Panc1 (cell line): ENCODE measurements around the gene MRGPRE. TPM values are rescaled to one million over a fixed set of nuclear protein-coding genes. Genes with fewer than 3 reads are reported as not detected.

Experiments used
- ATAC-seq: fragments of 200-7000 bp; cut with Tn5 transposase; 2 replicates; pipeline ENCODE4 v1.9.1; 2020; ENCODE audit warnings: mild to moderate bottlenecking, moderate library complexity
- BruUV-seq: library from RNA; stranded (reverse); fragments of 400-500 nt; replicated peaks from 2 replicates; lab custom pipeline; 2021; lab: Mats Ljungman, UMichigan
- CTCF ChIA-PET: fragments of 300-600 bp; sonication (Branson Sonifier 250); formaldehyde crosslinking; loops from one replicate; lab custom pipeline; 2022; ENCODE audit warnings: antibody characterized with exemption; lab: Charles Lee
- POLR2A ChIA-PET: fragments of 300-600 bp; sonication (Branson Sonifier 250); formaldehyde crosslinking; loops from one replicate; lab custom pipeline; 2022; ENCODE audit warnings: antibody characterized with exemption; lab: Charles Lee
- DNase-seq: peaks from one replicate; pipeline ENCODE4 v3.0.0-alpha.2; 2010; ENCODE audit warnings: low read depth, low spot score
- H3K27ac ChIP-seq: 2 replicates; pipeline ENCODE4 v1.5.1; 2011; ENCODE audit warnings: mild to moderate bottlenecking, low read length, inconsistent platforms
- H3K27me3 ChIP-seq: fragments of 200-500 bp; sonication (Bioruptor generic); 2 replicates; pipeline ENCODE4 v1.6.0; 2014; ENCODE audit warnings: low read length, inconsistent platforms; ENCODE audit not compliant: control insufficient read depth, insufficient read depth
- H3K36me3 ChIP-seq: fragments of 200-500 bp; sonication (Bioruptor generic); 2 replicates; pipeline ENCODE4 v1.5.1; 2014; ENCODE audit warnings: inconsistent platforms, mild to moderate bottlenecking, low read length, moderate library complexity; ENCODE audit not compliant: control insufficient read depth, insufficient read depth
- H3K4me1 ChIP-seq: 2 replicates; pipeline ENCODE4 v1.5.1; 2011; ENCODE audit warnings: inconsistent platforms, mild to moderate bottlenecking, low read length, moderate library complexity; ENCODE audit not compliant: control insufficient read depth, insufficient read depth
- H3K4me3 ChIP-seq, 2 experiments: 2 replicates each; pipeline ENCODE4 v1.5.1; 2011 to 2012; ENCODE audit warnings: low read depth in 2 of 2, low read length in 2 of 2, mild to moderate bottlenecking in 2 of 2, inconsistent platforms in 1 of 2, moderate library complexity in 1 of 2
- H3K9me3 ChIP-seq: fragments of 200-500 bp; sonication (Bioruptor generic); 2 replicates; pipeline ENCODE4 v1.5.1; 2014; ENCODE audit warnings: low read depth, mild to moderate bottlenecking, inconsistent platforms, low read length, moderate library complexity; ENCODE audit not compliant: control insufficient read depth, insufficient read depth
- POLR2AphosphoS5 ChIP-seq: IDR thresholded peaks from 2 replicates; pipeline ENCODE4 v1.6.1; 2012; ENCODE audit warnings: mild to moderate bottlenecking, low read depth, low read length, moderate library complexity
- SIN3A ChIP-seq: IDR thresholded peaks from 2 replicates; pipeline ENCODE4 v1.6.1; 2012; ENCODE audit warnings: low read depth, mild to moderate bottlenecking, low read length, moderate library complexity, borderline replicate concordance; ENCODE audit not compliant: insufficient read depth
- TCF7L2 ChIP-seq: IDR thresholded peaks from 2 replicates; pipeline ENCODE4 v1.6.1; 2011; ENCODE audit warnings: mild to moderate bottlenecking, low read depth, low read length, inconsistent platforms
- in situ Hi-C: cut with HindIII; loops from 2 replicates; pipeline ENCODE4 v1.10.0; 2016; ENCODE audit warnings: low sequenced_read_pairs, low pct_unique_long_range_greater_than_20kb
- intact Hi-C: fragments of 100-400 bp; cut with micrococcal nuclease; formaldehyde crosslinking; loops from one replicate; pipeline ENCODE4 v1.10.0; 2022; ENCODE audit not compliant: unreplicated experiment
- total RNA-seq: library from RNA; stranded (reverse); gene quantifications from one replicate; pipeline ENCODE4 v1.2.1, GENCODE V29; 2021; ENCODE audit not compliant: unreplicated experiment
- TF ChIP-seq, protein P1 (sequence below), 2 experiments: IDR thresholded peaks; 2 replicates each; pipeline ENCODE4 v1.6.1; 2011 to 2012; ENCODE audit warnings: low read depth in 2 of 2, control low read depth in 1 of 2, low read length in 1 of 2, mild to moderate bottlenecking in 1 of 2, moderate library complexity in 1 of 2; ENCODE audit not compliant: insufficient read depth in 1 of 2
- TF ChIP-seq, protein P2 (sequence below): fragments of 450-650 bp; IDR thresholded peaks from 2 replicates; pipeline ENCODE4 v1.5.1; 2017; ENCODE audit warnings: mild to moderate bottlenecking

MRGPRE gene
- total RNA-seq, 1 experiment from 2014 or later, result 0.13 TPM

DNA sequence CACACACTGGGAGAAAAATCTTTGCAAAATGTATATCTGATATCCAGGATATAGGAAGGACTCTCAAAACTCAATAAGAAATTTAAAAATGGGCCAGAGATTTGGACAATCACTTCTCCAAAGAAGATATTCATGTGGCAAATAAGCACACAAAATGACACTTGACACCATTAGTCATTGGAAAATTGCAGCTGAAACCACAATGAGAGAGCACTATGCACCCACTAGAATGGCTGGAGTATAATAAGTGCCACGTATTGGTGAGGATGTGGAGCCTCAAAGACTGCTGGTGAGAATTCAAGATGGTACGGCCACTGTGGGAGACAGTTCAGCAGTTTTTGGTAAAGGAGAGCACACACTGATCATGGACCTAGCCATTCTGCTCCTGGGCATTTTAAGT, 54.3 kb downstream of the MRGPRE start:
- TF ChIP-seq, protein P1, sequence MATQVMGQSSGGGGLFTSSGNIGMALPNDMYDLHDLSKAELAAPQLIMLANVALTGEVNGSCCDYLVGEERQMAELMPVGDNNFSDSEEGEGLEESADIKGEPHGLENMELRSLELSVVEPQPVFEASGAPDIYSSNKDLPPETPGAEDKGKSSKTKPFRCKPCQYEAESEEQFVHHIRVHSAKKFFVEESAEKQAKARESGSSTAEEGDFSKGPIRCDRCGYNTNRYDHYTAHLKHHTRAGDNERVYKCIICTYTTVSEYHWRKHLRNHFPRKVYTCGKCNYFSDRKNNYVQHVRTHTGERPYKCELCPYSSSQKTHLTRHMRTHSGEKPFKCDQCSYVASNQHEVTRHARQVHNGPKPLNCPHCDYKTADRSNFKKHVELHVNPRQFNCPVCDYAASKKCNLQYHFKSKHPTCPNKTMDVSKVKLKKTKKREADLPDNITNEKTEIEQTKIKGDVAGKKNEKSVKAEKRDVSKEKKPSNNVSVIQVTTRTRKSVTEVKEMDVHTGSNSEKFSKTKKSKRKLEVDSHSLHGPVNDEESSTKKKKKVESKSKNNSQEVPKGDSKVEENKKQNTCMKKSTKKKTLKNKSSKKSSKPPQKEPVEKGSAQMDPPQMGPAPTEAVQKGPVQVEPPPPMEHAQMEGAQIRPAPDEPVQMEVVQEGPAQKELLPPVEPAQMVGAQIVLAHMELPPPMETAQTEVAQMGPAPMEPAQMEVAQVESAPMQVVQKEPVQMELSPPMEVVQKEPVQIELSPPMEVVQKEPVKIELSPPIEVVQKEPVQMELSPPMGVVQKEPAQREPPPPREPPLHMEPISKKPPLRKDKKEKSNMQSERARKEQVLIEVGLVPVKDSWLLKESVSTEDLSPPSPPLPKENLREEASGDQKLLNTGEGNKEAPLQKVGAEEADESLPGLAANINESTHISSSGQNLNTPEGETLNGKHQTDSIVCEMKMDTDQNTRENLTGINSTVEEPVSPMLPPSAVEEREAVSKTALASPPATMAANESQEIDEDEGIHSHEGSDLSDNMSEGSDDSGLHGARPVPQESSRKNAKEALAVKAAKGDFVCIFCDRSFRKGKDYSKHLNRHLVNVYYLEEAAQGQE (IDR thresholded peaks at IDR 0.05; ENCODE audit: insufficient read depth in 1 of 2, low read depth in 2 of 2, low read length in 1 of 2), result no peak
- TF ChIP-seq, protein P2, sequence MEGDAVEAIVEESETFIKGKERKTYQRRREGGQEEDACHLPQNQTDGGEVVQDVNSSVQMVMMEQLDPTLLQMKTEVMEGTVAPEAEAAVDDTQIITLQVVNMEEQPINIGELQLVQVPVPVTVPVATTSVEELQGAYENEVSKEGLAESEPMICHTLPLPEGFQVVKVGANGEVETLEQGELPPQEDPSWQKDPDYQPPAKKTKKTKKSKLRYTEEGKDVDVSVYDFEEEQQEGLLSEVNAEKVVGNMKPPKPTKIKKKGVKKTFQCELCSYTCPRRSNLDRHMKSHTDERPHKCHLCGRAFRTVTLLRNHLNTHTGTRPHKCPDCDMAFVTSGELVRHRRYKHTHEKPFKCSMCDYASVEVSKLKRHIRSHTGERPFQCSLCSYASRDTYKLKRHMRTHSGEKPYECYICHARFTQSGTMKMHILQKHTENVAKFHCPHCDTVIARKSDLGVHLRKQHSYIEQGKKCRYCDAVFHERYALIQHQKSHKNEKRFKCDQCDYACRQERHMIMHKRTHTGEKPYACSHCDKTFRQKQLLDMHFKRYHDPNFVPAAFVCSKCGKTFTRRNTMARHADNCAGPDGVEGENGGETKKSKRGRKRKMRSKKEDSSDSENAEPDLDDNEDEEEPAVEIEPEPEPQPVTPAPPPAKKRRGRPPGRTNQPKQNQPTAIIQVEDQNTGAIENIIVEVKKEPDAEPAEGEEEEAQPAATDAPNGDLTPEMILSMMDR, result no peak
- no peak for TF ChIP-seq SIN3A
- no peak for TF ChIP-seq TCF7L2
- TF ChIP-seq POLR2AphosphoS5, result no peak
- H3K27me3 ChIP-seq, result peaks cover 4% of the 10 kb centered on the region; the same call in 1 of the 2 replicates
- in situ Hi-C loops (no loop called here), intact Hi-C loops (no loop called here)
- ChIA-PET CTCF (no interaction called here), POLR2A (no interaction called here)
- H3K27ac ChIP-seq, result no peak overlapping the region
- no peak for DNase-seq
- no peaks in the 10 kb centered on the region for H3K36me3 ChIP-seq
- H3K4me3 ChIP-seq, result no peak overlapping the region
- BruUV-seq, result no TSS peak
- no peaks in the 10 kb centered on the region for H3K4me1 ChIP-seq
- H3K9me3 ChIP-seq, result peaks cover 14% of the 10 kb centered on the region; the same call in 1 of the 2 replicates
- no peak for ATAC-seq

Other genes starting within 250 kb of the MRGPRE start
- gene NAP1L4, start 240.1 kb downstream of the MRGPRE start, total RNA-seq, result 274 TPM
- gene CARS1, start 175.0 kb downstream of the MRGPRE start, total RNA-seq, result 120 TPM
- 20.2 TPM for gene OSBPL5, start 67.1 kb downstream of the MRGPRE start, total RNA-seq
- gene MRGPRG, start 13.6 kb downstream of the MRGPRE start, total RNA-seq, result not detected
- 79.0 TPM for gene ZNF195, start 146.7 kb upstream of the MRGPRE start, total RNA-seq